Left lobe of liver (tissue), 2 donors: ENCODE results near the gene CD300LG. TPM values are rescaled to one million over a fixed set of nuclear protein-coding genes. Genes with fewer than 3 reads are reported as not detected.

Experiments
- ATAC-seq: fragments of 200-7000 bp; cut with Tn5 transposase; one replicate; pipeline ENCODE4 v1.9.1; 2020; ENCODE audit warnings: mild to moderate bottlenecking, moderate library complexity
- DNase-seq: peaks from one replicate; pipeline ENCODE4 v3.0.0-alpha.2; 2020; ENCODE audit warnings: low spot score
- total RNA-seq: library from RNA; stranded (reverse); gene quantifications from one replicate; pipeline ENCODE4 v1.2.1, GENCODE V29; 2021
- donor health status: DM: no; HTN: no; CAD: no; lungs with moderate emphysema.
- donor health status: DM: no; HTN: yes; CAD: no.

CD300LG gene
- total RNA-seq, 1 donor from 2014 or later, result not detected

DNA sequence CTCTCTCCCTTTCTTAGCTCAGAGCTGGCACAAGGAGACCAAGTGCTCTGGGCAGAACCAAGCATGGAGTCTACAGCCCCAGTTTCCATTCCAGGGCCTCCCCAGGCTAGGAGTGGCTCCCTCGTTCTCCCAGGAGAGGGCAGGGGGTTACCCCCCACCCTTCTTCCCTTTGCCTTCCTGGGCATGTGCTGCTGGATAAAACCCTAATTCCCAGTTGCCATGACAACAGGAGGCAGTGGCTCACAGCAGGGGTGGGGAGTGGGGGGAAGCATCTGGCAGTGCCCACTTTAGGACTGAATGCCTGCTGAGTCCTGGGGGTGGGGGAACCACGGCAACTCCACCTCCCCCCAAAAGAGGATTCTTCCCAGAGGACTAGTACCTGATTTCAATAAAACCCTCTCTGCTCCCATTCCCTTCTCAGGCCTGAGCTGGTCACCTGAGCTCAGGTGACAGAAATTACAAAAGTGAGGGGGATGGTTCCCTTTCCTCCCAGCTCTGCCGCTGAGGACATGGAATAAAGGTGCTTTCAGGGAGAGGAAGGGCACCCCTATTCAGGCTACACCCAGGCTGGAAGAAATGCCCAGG is 58.5 kb downstream of the CD300LG start:
- DNase-seq (no peak), ATAC-seq (no peak)

- DNase-seq (peak; percentile 53), ATAC-seq (peak; percentile 42)
Observed at GRCh38 chr17:43905985-43906852, 59.2 kb downstream of the CD300LG start.

DNA sequence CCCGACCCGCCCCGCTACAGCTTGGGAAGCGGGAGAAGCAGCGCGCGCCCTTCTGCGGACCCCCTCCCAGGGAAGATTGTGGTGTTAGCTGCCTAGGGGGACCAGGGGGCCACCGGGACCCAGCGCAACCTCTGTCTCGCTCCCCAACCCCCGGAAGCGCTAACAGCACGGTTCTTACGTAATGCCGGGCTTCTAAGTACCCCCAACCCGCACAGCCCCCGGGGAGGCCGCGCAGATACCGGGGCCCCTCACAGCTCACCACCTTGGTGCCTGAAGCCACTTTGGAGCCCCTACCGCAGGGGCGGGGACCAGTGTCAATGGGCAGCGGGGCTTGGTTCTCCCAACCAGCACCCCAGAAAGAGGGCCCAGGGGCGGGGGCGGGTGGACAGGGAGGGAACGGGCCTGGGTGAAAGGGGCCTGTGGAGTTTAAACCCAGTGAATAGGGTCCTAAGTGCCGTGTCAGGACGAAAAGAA is 60.0 kb downstream of the CD300LG start:
- DNase-seq, result no peak
- ATAC-seq, result no peak

GRCh38 chr17:43907425-43907981 is 60.5 kb downstream of the CD300LG start, which contains the start of gene MPP2:
MPP2 (minus strand) TSS chr17:43907536; CDS start chr17:43904460, 3,076 bp downstream.
- ATAC-seq (peak; percentile 13), DNase-seq (no peak)

- peak; percentile 13 for ATAC-seq
- DNase-seq, result no peak
Observed at GRCh38 chr17:43907998-43908721, 61.2 kb downstream of the CD300LG start.

GRCh38 chr17:43909537-43910231 is 62.7 kb downstream of the CD300LG start:
- no peak for DNase-seq
- ATAC-seq, result no peak

- no peak for ATAC-seq
- no peak for DNase-seq
Observed at GRCh38 chr17:43911904-43912303, 64.9 kb downstream of the CD300LG start.

DNA sequence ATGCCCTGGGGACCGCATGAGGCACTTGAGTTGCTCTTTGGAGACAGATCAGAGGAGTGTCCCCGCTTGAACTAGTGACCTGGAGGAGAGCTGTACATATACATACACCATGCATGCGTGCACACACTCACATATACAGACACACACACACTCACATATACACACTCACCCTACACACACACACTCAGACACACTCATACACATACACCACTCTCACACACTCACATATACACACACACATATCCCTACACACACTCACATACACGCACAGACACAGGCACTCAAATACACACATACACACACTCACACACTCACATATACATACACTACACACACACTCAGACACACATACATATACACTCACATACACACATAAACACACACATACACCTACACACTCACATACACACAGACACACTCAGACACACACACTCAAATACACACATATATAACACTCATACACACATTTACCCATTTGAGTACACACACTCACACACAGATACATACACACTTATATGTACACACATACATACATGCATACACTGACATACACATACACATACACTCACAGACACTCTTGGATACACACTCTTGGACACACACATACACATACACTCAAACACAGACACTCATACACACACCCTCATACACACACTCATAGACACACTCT is 65.8 kb downstream of the CD300LG start:
- ATAC-seq (no peak), DNase-seq (no peak)

Other genes with a start within 250 kb of the CD300LG start
- gene MEOX1, start 185.3 kb upstream of the CD300LG start, total RNA-seq, result not detected
- gene SOST, start 88.4 kb upstream of the CD300LG start, total RNA-seq, result not detected
- gene DUSP3, start 68.2 kb upstream of the CD300LG start, total RNA-seq, result 79.4 TPM
- gene CFAP97D1, start 66.7 kb upstream of the CD300LG start, total RNA-seq, result not detected
- 2.0 TPM for gene MPP3, start 14.0 kb upstream of the CD300LG start, total RNA-seq
- gene MPP2, start 60.4 kb downstream of the CD300LG start, total RNA-seq, result 0.10 TPM
- gene PPY, start 95.3 kb downstream of the CD300LG start, total RNA-seq, result not detected
- not detected for gene PYY, start 106.8 kb downstream of the CD300LG start, total RNA-seq
- 51.3 TPM for gene NAGS, start 157.4 kb downstream of the CD300LG start, total RNA-seq
- 14.4 TPM for gene TMEM101, start 167.8 kb downstream of the CD300LG start, total RNA-seq
- 22.6 TPM for gene LSM12, start 219.5 kb downstream of the CD300LG start, total RNA-seq
- gene G6PC3, start 223.6 kb downstream of the CD300LG start, total RNA-seq, result 8.9 TPM